ENCODE measurements around the gene SLC36A4.
"Not testable (repeated sequence)": the region's sequence is repeated elsewhere in the genome, so short reads cannot be mapped to it uniquely, and the experiment has no call there.

SLC36A4 gene
- total RNA-seq, result 8.7 to 43.0 (median 31.1) reads per million in 17 experiments

DNA sequence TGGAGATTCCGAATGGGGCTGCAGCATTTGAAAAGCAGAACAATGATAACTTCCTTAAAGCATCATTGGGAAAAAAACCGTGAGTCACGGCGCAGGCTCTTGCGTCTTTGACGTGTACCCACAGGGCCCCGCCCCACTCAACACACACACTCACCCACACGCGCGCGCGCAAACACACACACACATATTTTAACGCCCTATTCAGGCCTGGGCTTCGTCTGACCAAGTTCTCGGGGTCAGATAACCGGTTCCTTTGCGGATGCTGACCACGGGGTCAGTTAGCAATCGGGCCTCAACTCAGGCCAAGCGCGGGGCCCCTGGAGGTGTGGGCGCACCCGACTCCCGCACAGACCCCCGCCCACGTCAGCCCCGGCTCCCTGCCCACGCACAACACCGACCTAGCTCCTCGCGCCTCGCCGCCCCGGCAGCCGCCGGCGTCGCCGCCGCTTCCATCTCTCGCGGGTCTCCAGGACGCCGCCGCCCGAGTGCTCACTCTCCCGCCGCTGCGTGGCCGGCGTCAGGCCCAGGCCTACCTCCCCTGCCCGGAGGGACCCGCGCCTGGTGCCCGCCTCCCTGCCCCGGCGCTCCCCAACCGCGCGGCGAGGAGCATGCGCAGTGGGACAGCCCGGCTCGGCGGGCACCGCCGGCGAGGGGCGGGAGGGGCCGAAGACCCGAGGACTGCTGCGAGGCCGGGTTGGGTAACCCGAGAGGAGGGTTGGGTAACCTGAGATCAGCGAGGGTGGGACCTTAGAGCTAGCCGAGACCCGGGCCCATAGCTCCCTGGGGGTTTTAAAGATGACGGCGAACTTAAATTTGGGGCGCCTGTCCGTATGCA, at the start of gene SLC36A4:
Gene SLC36A4, minus strand, starts transcription at position 612 of the 835 bp plus-strand sequence. Its CDS starts 159 bp downstream, at position 453.
- peak; percentile 97 to 99 (median 98) for DNase-seq

DNA sequence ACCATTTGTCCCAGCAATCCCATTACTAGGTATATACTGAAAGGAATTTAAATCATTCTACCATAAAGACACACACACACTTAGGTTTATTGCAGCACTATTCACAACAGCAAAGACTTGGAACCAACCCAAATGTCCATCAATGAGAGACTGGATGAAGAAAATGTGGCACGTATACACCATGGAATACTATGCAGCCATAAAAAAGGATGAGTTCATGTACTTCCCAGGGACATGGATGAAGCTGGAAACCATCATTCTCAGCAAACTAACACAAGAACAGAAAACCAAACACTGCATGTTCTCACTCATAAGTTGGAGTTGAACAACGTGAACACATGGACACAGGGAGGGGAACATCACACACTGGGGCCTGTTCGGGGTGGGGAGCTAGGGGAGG, 49.0 kb upstream of the SLC36A4 start:
- not testable (repeated sequence) for DNase-seq

DNA sequence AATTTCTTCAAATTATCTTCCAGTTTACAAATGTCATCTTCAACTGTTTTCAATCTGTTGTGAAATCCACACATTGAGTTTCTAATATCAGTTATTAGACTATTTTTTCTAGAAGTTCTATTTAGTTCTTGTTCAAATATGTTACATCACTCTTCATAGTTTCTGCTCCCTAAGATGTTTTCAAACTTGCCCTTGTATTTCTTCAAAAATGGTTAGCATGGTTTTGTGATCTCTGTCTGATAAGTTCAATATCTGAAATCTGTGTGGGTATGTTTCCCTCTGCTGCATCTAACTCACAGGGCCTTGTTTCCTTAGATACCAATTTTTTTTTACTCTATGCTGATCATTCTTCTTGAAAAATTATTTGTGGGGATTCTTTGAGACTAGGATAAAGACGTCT, 46.2 kb upstream of the SLC36A4 start:
- no peak for DNase-seq

DNA sequence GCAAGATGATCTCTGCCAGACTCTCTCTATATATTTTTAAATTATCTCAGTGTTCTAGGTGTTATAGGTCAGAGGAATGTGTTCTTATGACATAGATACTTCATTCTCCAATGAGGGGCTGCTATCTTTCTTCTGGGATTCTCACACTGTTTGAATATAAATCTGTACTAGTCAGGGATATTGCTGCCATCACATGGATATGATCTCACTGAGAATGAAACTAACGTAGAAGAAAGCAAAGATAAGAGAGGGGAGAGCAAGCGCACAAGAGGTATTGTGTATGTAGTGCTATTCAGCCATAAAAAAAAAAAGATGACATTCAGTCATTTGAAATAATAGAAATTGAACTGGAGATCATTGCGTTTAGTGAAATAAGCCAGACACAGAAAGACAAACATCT, 42.2 kb upstream of the SLC36A4 start:
- DNase-seq, result no peak

DNA sequence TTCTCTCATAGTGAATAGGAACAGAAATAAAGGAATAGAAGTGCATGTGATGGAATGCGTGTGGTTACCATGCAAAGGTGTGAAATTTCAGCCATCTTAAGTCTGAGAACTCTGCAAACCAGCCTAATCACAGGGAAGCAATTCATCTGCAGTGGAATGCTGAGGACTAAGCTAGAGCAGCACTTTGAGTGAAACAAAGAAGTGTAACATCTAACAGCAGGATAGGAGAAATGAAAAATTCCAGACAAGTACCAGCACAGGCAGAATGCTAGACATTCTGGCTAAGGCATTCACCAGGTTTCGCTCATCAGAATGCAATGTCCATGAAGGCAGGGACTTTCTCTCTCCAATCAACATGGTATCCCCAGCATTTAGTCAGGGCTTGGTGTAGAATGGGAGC, 41.2 kb upstream of the SLC36A4 start:
- no peak for DNase-seq

DNA sequence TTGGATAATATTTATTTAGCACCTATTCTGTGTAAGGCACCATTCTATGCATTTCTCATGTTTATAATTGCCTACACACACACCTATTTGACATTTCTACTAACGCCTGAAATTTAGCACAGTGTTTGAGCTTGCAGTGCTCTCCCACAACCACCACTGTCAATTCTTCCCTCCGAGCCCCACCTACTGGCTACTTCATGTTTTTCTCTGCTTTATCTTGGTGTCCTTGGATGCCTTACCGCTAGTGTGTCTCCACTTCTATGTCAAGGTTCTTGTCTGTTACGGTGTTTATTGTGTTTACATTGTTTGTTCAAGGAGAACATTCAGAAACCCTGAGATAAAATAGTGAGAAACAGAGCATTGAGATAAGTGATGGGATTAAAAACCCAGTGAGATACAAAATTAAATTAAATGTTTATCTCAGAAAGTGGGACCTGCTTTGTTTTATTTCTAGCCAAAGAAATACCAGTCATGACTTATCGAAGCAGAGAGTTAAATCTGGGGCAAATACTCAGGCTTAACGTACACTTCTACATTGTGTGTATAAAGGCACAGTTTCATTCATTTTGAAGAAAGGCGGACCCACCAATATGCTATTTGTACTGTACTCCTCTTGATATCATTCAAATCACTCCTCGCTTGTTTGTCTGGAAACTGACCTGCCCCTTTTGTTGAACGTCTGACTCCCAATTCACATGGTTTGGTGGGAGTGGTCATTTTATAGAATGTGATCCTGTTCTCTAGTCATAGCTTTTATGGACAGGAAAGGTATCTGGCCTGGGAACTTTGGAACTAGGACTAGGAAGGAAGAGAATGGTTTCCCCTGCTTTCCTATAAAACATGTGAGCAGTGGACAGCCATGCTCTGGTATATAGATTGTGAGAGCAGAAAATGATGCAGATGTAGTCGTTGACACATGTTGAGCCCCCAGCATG, 39.2 kb upstream of the SLC36A4 start:
- peak; percentile 37 to 51 (median 42) for DNase-seq

DNA sequence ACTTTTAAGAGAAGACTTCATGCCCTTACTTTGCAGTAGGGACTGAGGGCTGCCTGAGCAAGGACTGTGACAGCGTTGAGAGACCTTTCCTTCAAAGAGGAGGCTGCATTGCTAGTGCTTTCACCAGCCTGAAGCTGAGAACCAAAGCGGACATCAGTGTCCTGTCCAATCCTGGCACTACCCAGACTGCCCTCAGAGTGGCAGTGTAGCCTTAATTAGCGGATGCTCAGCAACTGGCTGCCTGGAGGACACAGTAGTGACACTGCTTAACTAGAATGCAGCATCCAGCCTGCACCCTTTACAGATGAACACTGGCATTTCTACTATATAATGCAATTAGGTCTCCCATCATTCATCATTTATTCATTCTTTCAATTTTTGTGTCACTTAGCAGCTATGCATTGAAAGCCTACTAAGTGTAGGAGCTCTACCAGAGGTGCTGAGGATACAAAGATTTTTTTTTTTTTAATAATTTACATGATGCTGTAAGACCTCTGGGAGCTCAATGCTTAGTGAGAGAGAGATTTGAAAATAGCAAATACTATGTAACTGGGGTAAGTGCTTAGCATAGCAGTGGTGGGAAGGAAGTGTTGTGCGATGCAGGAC, 36.9 kb upstream of the SLC36A4 start:
- DNase-seq, result peak; percentile 81 to 87 (median 84)

DNA sequence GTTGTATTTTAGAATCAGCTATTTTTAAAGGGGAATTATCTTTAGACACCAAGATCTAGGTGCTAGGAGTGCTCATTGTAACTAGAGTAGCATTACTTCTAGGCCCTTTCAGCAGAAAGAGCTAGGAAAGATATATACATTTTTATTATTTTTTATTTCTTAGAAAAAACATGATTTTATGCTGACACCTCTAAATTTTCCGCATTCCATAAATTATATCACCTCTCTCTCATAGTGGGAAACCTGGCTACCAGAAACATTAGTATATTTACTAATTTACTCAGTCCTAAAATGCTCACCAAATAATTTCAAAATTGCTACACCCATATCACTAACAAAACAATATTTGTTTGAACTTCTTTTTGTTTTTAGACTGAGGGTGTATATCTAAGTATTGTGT, 32.1 kb upstream of the SLC36A4 start:
- no peak for DNase-seq

DNA sequence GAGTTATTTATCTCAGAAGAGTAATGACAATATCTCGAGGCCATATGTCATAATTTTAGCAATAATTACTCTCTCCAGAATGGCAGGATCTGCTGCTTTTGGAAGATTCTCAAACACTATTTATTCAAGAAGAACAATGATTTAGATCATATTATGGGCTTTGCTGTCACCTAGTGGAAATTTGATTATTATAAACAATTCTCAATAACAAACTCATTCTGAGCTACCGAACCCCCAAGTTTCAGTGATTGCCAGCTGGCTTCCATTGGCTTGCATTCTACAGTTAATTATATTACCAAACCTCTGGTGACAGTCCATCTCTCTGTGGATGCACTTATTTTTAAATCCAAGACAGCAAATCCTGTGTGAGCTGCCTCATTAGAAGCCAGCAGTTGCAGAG, 27.9 kb upstream of the SLC36A4 start:
- peak in 3 of 4 experiments; percentile 30 to 67 (median 57) for DNase-seq

DNA sequence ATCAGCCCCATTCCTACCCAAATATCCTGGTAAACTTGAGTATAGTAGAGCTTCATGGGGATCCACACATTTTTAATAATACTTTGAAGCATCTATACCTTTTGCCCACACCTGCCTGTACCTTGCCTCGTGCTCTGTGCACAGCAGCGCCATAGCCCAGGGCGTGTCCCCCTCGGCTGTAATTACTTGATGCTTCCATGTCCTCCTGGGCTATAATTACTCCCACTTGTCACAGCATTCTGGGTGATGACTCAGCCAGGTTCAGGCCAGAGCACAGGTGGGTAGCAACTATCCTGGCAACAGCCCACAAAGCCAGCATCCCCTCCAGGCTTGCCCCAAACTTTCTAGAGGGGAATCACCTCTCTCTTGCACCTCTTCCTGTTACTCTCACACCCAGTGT, 23.7 kb upstream of the SLC36A4 start:
- DNase-seq, result peak in 1 of 4 experiments; percentile 9

DNA sequence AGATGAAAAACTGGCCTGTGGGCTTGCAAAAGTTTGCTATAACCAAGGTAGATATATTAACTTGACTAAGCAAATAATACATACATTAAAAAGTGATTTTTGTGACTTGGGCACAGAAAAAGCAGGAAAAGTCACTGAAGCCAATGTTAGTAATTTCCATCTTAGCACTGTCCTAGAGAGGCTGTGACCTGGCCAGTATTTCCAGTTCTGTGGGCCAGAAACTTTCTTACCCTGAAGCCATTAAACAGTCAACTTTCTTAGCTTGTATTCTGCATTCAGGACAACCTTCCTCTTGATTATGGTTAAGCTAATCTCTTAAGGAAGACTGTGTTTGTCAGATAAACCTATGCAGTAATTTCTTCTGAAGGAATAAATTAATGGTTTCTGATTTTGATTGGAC, 22.3 kb upstream of the SLC36A4 start:
- no peak for DNase-seq

DNA sequence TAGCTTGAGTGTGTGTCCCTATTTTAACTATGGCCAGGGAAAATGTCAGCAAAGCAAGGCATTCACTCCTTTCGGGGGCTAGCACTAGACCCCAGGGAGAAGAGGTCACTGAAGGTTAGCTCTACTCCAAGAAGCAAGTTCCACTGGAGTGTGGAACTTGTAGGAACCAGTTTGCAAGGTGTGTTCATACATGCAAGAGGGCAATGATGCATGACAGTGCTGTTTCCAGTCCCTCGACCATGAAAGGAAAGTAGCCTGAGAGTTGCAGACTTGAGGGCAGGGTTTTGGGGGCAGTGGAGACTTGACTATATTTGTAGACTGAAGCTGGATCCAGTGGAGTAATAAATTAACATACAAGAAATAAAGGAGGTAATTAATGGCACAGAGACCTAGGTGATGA, 21.6 kb upstream of the SLC36A4 start:
- DNase-seq, result no peak

DNA sequence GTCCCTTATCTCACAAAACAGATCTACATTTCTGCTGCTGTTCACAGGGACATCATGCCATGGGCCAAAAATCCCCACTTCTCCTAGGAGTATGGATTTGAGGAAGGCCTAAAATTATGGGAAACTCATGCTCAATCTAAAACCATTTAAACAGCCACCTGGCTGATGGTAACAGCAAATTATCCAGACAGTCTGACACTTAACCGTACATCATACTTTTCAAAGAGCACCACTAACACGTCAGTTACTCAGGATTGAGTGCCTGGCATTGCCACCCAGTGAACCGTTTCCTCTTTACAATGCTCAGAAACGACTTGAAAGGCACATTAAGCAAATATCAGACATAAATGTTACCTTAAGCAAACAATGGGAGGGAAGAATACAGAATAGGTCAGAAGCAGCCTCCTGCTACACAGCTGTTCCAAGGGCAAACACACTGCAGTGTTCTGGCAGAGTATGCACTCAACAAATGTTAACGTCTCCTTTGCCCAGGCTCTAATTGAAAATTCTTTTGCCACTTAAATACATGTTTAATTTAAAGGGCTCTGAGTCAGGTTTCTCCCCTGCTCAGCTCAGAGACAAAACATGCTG, 18.8 kb upstream of the SLC36A4 start:
- no peak for DNase-seq

DNA sequence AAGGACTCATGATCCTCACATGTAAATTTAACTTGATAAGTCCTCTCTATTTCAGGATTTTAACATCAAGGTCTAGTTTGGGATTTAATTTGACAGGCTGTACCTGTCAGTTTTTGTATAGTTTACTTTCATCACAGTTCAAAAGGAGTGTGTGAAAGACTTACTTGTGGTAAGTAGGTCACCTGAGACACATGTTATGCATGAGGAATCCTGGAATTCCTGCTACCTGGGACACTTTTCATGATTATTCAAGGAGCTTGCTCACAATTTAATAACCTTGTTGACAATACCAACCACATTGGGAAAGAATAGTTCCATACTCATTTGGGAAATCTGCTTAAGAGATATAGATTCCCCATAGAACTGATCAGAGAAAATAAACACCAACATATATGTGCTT, 15.8 kb upstream of the SLC36A4 start:
- DNase-seq, result no peak

DNA sequence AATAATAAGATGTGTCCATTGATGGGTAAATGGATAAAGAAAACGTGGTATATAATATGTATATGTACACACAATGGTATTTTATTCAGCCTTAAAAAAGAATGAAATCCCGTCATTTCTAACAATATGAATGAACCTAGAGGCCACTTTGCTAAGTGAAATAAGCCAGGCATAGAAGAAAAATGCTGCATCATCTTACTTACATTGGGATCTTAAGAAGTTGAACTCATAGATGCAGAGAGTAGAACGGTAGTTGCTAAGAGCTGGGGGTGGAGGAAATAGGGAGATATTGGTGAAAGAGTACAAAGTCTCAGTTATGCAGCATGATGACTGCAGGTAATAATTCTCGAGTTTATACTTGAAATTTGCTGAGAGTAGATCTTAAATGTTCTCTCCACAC, 14.3 kb upstream of the SLC36A4 start:
- DNase-seq, result no peak

DNA sequence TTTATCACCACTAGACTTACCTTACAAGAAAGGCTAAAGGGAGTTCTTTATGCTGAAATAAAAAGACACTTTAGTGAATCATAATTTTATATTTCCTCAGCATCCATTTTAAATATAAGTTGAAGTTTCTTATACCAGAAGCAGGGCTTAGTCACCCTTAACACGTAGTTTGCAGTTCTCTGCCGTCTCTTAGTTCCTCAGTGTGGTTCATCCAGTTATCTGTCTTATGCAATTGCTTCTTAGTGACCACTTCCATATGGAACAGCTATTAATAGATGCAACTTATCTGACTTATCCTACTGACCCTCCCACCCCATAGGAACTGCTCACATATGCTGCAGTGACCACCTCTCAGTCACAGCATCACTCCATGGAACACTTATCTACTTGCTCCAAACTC, 11.7 kb upstream of the SLC36A4 start:
- peak; percentile 62 to 86 (median 68) for DNase-seq

DNA sequence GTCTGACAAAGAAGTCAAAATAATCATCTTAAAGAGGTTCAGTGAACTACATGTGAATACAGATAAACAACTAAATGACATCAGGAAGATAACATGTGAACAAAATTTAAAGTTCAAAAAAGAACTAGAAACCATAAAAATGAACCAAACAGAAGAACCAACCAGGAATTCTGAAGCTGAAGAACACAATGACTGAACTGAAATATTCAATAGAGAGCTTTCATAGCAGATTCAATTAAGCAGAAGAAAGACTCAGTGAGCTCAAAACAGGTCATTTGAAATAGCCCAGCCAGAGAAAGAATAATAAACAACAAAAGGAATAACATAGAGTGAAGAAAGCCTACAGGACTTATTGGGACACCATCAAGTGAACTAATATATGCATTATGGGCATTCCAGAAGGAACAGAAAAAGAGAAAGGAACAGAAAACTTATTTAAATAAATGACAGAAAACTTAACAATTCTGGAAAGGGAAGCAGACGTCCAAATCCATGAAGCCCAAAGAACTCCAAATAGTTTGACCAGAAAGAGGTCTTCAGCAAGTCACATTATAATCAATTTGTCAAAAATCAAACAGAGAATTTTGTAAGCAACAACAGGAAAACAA, 11.0 kb upstream of the SLC36A4 start:
- no peak for DNase-seq

DNA sequence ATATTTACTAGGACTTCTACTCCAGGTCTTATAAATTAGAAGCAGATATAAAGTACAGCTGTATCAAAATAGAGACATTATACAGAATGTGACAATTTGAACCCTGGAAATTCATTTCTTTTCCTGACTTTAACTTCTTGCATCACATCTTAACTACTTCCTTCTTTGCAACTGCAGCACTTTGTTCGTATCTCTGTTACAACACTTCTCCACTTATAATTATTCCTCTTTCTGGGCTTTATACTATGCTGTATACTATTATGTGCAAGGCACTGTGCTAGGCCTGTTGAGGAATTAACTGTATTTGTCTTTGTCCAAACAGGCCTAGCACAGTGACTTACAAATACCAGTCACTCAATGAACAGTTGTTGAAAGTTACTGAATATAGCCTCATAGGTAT, 1.8 kb upstream of the SLC36A4 start:
- peak; percentile 30 to 78 (median 58) for DNase-seq

DNA sequence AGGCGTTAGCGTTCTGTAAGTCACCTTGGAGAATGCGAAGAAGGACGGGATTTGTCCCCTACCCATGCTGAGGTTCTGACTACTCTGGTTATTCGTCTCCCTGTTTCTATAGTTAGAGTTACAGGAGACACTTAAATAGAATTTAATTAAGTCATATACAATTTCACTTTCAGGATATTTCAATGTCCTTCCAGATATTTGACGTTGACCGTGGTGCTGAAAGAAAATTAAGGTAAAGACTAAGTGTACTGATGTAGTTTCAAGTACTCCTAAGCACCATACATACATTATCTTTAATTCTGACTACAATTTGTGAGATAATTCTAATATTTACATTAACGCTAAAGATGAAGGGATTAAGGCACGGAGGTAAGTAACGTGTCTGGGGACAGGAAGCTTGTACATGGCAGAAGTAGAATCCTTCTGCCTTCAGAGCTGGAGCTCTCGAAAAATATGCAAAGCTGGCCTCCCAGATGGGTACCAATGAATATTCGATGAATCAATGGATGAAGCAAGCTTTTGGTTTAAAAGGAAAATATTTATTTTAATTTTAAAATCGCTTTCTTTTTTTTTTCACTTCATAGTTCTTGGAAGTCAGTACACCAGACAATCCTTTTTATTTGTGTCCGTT, 539 bp upstream of the SLC36A4 start:
- DNase-seq, result peak in 2 of 4 experiments; percentile 16 to 41

DNA sequence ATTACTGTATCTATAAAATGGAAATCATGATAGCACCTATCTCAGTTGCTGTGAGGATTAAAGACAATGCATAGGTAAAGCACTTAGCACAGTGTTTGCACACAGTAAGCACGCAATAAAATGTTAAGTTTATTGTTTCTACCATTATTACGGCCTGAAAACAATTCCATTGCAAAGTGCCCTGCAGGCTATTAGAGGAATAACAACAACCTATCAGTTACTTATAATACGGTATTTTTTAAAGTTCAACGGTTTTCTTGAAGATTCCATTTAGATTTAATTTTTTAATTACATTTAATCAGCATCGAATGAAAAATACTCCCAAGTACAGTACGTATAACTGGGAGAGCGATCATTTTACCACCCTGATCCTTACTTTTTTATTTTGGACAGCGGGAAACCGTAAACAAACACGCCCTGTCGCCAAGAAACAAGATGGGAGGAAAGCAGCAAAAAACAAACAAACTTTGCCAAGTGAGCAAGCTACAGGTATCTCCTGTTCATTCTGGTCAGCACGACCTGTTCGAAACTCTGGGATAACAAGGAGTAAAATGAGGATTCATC, 893 bp downstream of the SLC36A4 start:
- DNase-seq, result peak in 3 of 4 experiments; percentile 10 to 59 (median 33)

DNA sequence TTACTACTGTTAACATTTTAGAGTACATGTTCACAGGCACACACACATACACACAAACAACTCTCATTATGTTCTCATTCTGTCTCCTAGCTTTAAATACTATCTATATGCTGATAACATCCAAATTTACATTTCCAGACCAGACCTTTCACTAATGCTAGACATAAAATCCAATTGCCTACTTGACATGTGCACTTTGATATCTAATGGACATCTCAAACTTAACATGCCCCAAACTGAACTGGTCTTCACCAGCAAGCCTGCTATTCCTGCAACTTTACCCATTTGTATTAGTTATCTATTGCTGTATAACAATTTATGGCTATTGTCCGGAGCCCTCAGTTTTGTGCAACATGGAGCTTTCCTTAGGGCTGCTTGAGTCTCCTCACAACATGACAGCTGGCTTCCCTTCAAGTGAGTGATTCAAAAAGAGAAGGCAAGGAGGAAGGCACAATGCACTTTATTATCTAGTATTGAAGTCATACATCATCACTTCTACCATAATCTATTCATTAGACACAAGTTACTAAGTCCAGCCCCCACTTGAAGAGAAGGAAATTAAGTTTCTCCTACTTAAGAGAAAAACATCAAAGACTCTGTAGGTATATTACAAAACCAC, 3.0 kb downstream of the SLC36A4 start:
- DNase-seq, result peak in 1 of 4 experiments; percentile 8
